Measurements from ENCODE around the gene NPIPB2.

DNA sequence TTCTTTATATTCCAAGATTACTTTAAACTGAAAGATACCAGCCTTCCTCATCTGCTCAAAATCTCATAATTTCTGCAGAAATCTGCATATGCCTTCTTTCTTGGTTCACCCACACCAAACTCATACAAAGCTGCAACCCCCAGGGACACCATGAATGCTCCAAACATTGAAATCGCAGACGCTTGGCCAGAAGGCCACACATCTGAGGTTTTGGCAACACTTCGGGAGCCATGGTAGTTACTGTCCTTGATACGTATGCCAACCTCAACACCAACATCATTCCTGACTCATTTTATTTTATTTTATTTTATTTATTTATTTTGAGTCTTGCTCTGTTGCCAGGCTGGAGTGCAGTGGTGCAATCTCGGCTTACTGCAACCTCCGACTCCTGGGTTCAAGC is 37.9 kb downstream of the NPIPB2 start:
- TF ChIP-seq CTCF (IDR thresholded peaks at IDR 0.05; ENCODE audit: insufficient read depth, low read depth, low read length) (no peak), EZH2 (IDR thresholded peaks at IDR 0.05; ENCODE audit: insufficient read depth, low read length) (no peak)
